Amniotic epithelial cell (primary cell): Measurements from ENCODE around the gene CIAO2B.
"Not testable (repeated sequence)": the region's sequence is repeated elsewhere in the genome, so short reads cannot be mapped to it uniquely, and the experiment has no call there.

Experiments
- DNase-seq: peaks from one replicate; pipeline ENCODE4 v3.0.0-alpha.2; 2010; ENCODE audit warnings: low read depth

Gene CIAO2B

DNA sequence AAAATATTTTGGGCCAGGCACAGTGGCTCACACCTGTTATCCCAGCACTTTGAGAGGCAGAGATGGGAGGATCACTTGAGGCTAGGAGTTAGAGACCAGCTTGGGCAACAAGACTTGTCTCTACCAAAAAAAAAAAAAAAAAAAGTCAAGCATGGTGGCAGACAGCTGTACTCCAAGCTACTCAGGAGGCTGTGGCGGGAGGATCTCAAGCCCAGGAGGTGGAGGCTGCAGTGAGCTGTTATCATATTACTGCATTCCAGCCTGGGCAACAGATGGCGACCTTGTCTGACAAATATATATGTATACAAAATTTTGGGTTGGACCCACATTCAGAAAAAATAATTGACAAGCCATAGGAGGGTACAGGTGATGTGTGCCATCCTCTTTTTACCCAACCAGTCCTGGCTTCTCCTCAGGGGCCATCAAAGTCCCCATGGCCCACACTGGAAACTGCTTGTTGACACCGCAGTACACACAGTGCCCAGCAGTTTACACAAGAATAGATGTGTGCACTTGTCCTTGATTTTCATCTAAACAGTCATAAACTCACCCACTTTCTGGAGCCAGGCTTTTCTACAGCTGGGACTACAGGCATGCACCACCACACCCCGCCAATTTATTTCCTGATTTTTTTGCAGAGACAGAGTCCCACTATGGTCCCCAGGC lies 2.8 kb upstream of the CIAO2B start:
- DNase-seq: no peak

DNA sequence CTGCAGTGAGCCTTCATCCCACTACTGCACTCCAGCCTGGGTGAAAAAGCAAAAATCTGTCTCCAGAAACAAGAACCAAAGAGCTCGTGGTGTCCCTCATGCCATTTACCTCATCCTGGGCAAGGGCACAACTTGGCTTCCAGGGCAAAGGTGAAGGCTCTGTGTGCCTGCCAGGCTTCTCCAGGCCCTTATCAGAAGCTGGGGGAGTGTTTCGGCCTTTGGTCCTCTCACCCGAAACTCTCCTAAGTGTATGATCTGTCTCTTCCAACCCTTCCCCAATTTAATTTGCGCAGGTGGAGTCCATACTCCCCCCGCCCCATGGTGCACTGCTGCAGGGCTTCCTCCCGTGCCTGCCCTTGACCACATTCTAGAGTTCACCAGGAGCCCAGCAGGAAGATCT lies 2.3 kb upstream of the CIAO2B start:
- no peak for DNase-seq

DNA sequence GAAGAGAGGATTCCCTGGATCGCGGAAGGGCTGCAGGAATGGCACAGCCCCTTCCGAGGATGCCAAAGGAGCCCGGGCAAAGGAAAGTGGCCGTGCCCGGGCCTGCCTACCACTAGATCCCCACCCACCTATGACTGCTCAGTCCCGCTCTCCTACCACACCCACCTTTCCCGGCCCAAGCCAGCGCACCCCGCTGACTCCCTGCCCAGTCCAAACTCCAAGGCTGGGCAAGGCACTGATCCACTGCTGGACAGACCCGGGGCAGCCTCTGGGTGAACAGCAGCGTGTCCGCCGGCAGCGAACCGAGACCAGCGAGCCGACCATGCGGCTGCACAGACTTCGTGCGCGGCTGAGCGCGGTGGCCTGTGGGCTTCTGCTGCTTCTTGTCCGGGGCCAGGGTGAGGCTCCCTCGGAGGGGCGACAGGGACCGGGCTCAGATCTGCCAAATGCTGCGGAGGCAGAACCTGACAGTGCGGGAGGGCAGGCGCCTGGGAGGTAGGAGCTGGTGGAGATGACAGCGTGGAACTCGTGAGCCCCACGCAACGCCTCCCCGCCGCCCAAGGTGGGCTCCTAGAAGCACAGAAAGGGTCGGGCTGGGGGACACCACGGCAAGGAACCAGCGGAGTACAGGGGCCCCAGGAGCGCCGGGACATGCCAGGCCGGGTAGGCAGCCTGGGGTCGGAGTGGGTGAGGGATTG lies 1.3 kb upstream of the CIAO2B start, which contains the start of gene CES2:
Gene CES2, plus strand, starts transcription at position 203 of the 698 bp plus-strand sequence. Its CDS starts 120 bp downstream, at position 323.
- no peak for DNase-seq

DNA sequence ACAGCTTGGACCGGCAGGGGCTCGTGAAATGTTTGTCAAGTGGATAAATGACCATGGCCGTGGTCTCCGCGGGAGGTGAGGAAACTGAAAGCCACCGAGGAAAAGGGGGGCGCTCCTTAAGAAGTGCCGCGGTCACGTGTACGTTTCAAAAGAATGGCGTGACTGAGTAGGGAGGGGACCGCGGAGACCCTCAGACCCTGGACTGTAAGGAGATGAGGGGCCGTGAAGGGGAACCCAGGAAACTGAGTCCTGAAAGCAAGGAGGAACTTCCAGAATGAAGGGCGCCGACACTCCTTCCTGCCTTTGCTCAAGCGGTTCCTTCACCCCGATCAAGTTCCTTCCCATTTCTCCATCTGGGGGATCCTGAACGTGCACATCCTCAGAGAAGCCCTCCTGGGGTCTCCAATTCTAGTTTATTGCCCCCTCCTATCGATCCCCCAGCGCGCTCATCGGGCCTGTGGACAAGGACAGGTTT lies 674 bp upstream of the CIAO2B start:
- not testable (repeated sequence) for DNase-seq

DNA sequence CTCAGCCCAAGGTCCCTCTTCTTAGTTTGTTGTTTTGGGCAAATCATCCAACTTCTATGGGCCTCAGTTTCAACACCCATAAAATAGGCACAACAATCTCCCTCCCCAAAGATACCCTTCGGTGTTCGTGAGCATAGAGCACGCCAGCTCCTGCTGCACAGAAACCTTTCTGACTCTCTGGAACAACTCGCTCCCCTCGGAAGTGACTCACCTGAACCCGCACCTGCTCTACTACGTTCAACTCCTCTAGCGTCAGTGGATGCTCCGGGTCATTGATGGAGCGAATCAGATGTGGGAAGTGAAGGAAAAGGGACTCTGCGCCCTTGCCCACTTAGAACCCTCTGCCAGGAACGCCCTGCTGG lies 445 bp downstream of the CIAO2B start:
- no peak for DNase-seq

- no peak for DNase-seq
Observed at GRCh38 chr16:66932076-66932475, 2.1 kb downstream of the CIAO2B start.

GRCh38 chr16:66931665-66932064 lies 2.5 kb downstream of the CIAO2B start:
- DNase-seq: no peak

DNA sequence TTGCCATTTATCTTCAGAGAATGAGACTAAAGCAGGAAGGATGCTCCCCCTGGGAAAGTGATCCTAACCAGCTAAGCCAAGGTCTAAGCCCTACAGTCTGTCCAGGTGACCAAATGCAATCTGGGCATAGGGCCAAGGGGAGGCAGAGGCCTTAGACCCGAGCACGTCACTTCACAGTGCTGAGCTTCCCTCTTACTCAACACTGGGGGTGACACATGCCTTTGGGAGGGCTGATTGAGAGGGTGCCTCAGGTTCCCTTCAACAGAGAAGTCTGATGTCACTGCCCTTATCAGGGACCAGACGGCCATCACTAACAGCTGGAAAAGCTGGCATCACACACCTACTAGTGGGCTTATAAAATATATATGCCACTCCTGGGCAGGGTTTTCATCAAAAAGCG lies 4.0 kb downstream of the CIAO2B start:
- DNase-seq: peak; percentile 79

DNA sequence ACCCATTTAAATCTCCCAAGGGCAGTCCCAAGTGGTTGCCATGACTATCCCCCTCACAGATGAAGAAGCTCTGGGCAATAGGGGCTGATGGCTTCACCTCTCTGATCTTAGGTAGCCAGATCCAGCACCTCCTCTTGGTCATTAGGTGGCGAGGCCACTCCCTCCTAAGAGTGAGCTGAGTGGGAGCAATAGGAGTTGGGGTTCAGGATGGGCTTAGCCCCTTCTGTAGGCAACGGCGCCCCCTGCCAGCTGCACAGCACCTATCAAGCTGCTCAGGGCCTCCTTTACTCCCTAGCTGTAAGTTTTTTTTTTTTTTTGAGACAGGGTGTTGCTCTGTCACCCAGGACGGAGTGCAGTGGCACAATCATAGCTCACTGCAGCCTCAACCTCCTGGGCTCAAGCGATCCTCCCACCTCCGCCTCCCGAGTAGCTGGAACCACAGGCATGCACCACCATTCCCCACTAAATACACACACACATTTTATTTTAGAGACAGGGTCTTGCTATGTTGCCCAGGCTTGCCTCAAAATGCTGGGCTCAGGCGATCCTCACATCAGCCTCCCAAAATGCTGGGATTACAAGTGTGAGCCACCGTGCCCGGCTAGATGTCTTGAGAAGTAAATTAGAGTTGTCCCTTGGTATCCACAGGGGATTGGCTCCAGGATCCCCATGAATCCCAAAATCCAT lies 5.4 kb downstream of the CIAO2B start:
- peak; percentile 50 for DNase-seq

DNA sequence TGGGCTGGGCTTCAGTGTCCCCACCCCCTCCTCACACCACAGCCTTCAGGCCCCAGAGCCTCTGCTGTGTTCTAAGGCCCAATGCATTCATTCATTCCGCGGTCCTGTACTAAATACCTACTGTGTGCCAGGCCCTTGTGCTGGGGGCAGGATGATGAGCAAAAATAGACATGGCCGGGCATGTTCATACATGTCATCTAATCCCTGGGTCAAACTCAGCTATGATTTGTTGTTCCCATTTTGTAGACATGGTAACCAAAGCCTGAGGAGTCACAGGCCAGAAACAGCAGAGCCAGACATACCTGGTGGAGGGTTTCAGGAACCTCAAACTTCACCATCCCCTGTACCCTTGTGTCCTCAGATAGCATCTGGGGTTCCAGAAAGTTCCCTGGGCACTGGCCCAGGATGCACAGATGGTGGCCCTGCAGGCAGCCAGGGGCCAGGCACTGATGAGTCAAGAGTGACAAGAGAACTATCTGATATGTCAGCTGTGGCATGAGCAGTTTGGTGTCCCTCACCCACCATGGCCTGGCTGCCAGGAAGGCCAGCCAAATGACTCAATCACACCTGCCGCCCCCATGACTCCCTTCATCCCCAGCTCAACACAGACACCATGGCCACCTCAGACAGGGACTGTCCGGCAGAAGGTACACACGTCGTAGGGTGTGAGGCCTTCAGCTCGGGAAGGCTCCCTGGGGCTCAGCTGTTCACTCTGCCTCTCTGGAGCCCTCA lies 6.1 kb downstream of the CIAO2B start:
- DNase-seq: no peak

DNA sequence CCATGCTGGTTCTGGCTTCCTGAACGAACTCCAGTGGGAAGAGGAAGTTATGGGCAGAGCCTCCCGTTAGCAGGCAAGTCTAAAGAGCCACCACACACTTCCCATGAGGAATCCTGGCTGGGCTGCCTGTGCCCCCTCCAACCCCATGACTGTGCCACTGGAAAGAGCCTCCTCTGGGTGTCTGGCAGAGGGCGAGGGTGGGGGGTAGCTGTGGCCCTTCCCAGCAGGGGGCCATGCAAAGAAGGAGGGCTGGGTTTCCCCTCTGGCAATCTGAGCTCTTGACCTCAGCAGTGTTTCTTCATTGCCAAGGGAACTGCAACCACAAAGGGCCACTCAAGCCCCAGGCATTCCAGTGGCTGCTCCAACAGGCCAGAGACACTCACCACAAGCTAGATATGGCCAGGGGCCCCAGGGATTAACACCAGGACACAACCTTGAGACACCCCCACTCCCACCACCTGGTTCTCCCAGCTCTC lies 7.2 kb downstream of the CIAO2B start:
- DNase-seq: peak; percentile 94

- no peak for DNase-seq
Observed at GRCh38 chr16:66926171-66926947, 7.8 kb downstream of the CIAO2B start.

DNA sequence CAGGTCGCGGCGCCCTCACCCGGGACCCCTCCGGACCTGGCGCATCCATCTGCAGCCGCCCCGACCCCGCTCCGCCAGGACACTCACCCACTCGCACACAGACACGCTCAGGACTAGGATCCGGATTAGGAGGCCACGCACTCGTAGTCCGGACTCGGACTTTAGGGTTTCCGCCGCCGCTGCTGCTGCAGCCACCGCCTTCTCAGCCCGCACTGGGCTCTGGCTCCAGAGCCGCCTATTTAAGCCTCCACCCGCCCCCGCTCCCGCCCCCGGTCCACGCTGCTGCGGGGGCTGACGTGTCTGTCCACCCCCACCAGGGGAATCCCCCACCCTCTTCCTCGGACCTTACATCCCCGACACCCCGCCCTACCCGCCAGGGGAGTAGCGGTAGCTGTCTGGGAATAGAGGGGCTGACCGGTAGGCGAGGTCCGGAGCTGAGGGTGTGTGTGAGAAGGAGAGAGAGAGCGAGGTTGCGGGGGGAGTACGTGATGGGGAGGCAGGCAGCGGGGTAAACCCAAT lies 8.8 kb downstream of the CIAO2B start, which contains the start of gene RRAD:
Gene RRAD, minus strand, starts transcription at position 214 of the 519 bp plus-strand sequence. CDS start 356 bp downstream, outside the sequence.
- no peak for DNase-seq

DNA sequence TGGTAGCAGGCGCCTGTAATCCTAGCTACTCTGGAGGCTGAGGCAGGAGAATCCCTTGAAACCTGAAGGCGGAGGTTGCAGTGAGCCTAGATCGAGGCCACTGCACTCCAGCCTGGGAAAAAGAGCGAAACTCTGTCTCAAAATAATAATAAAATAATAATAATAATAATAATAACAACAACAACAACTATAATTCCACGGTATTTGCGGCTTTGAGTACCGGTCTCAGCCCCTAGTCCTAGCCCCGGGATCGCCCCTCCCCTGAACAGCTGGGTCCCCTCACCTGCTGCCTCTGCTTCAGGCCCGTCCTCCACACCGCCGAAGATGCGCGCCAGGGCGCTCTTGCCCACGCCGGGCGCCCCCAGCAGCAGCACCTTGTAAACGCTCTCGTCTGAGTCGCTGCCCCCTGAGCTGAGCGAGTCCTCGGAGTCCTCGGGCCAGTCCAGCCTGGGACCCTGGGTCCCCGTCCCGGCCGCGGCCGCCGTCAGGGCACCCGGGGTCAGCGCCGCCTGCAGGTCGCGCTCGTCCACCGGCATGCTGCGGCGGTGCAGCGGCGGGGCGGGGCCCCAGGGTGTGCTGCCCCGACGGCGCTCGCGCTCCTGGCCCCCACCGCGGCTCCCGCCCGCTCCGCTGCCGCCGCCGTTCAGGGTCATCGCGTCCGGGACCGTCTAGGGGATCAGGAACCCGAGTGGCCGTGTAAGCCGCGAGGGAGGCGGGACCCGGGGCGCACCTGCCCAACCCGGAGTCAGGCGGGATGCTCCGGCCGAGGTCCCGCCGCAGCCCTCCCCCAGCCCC lies 9.5 kb downstream of the CIAO2B start:
- DNase-seq: no peak

DNA sequence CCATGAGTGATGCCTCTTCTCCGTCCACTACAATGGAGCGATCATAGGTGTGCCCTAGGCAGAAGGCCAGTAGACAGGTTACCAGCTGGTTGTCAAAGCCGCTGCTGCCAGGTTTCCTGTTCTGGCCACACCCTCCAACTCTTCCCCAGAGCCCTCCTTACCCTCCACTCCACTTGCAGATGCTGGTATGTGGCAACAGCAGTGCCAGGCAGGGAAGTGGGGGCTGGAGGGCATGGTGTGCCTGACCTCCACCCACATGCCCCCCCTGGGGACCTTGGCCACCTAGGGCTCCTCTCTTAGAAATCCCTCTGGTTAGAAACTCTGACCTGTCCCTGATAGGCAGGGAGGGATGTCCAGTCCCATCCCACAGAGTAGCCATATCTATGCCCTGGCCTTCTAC lies 10.3 kb downstream of the CIAO2B start:
- DNase-seq: no peak

DNA sequence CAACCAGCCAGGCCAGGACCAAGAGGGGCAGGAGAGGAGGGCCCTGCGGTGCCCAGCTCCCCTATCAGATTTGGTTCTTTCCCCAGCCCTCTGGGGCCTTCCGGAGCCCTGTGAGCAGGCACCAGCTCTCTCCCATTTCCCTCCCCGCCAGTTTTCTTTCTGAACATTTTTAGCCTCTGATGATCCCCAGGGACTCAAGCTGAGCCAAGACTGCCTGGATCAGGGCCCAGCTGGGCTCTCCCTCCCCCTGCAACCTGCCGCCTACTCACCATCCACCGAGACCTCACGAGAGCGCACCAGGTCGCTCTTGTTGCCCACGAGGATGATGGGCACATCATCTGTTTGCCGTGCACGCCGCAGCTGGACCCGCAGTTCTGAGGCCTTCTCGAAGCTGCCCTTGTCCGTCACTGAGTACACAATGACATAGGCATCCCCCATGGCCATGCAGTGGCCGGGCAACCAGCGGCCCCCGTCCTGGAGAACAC lies 10.9 kb downstream of the CIAO2B start:
- DNase-seq: peak; percentile 50

GRCh38 chr16:66921729-66922450 lies 12.3 kb downstream of the CIAO2B start:
- DNase-seq: no peak

GRCh38 chr16:66920924-66921680 lies 13.1 kb downstream of the CIAO2B start:
- no peak for DNase-seq

DNA sequence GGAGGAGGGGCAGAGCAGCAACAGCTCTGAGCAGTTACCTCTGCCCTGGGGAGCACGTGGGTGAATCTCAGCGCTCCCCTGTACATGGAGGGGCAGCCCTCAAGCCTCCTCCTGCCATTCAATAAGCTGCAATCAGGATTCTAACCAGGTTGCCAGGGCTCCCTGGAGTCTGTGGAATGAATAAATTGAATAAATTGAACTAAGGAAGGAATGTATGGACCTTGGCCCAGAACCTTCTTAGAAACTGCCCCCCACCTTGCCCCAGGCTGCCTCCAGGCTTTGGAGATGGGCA lies 14.0 kb downstream of the CIAO2B start:
- DNase-seq: no peak
